K562 (cell line): ENCODE measurements around the gene METAP1D. TPM values are rescaled to one million over a fixed set of nuclear protein-coding genes. Genes with fewer than 3 reads are reported as not detected.

Source experiments
- ARHGAP35 ChIP-seq: fragments of 450-650 bp; IDR thresholded peaks from 2 replicates; pipeline ENCODE4 v1.6.1; 2018; ENCODE audit not compliant: partially characterized antibody
- E4F1 ChIP-seq: fragments of 250-450 bp; sonication (Bioruptor Pico); IDR thresholded peaks from 2 replicates; pipeline ENCODE4 v1.5.0; 2021; ENCODE audit warnings: mild to moderate bottlenecking, borderline replicate concordance
- ETV1 ChIP-seq: fragments of 450-650 bp; conservative IDR thresholded peaks from 2 replicates; pipeline ENCODE4 v1.6.1; 2016; ENCODE audit warnings: missing genetic modification characterization, control low read depth, low read depth, missing compliant biosample characterization
- NCOA2 ChIP-seq, 2 experiments: fragments of 450-650 bp; IDR thresholded peaks; 2 replicates each; pipeline ENCODE4 v1.6.1; 2018; ENCODE audit warnings: mild to moderate bottlenecking in 2 of 2, moderate library complexity in 1 of 2; ENCODE audit not compliant: partially characterized antibody in 2 of 2
- POLR2G ChIP-seq: fragments of 200-400 bp; formaldehyde crosslinking; IDR thresholded peaks from 2 replicates; pipeline ENCODE4 v1.6.1; 2017; ENCODE audit warnings: low read depth, mild to moderate bottlenecking, antibody characterized with exemption, low read length, moderate library complexity
- POU5F1 ChIP-seq: fragments of 150-350 bp; IDR thresholded peaks from 2 replicates; pipeline ENCODE4 v1.6.1; 2014; ENCODE audit warnings: borderline replicate concordance, low read length, low read depth, mild to moderate bottlenecking; ENCODE audit not compliant: partially characterized antibody
- PRPF4 ChIP-seq: fragments of 200-400 bp; formaldehyde crosslinking; IDR thresholded peaks from one replicate; pipeline ENCODE4 v1.6.1; 2017; ENCODE audit warnings: low read length, low read depth, mild to moderate bottlenecking; ENCODE audit not compliant: insufficient read depth, poor library complexity, severe bottlenecking
- SMAD1 ChIP-seq: fragments of 150-350 bp; IDR thresholded peaks from 2 replicates; pipeline ENCODE4 v1.6.1; 2014; ENCODE audit warnings: low read length, low read depth; ENCODE audit not compliant: partially characterized antibody
- TAF7 ChIP-seq: fragments of 450-650 bp; IDR thresholded peaks from 2 replicates; pipeline ENCODE4 v1.6.1; 2016; ENCODE audit warnings: missing genetic modification characterization, missing compliant biosample characterization
- ZNF121 ChIP-seq: sonication (generic); formaldehyde crosslinking; conservative IDR thresholded peaks from 2 replicates; pipeline ENCODE4 v1.8.0; 2022; ENCODE audit warnings: missing genetic modification reagents
- ZNF134 ChIP-seq: fragments of 250-450 bp; sonication (Bioruptor Pico); conservative IDR thresholded peaks from 2 replicates; pipeline ENCODE4 v1.4.0; 2020
- ZNF274 ChIP-seq: IDR thresholded peaks from 2 replicates; pipeline ENCODE4 v1.6.1; 2011; ENCODE audit warnings: low read depth, mild to moderate bottlenecking, low read length, moderate library complexity, borderline replicate concordance
- ZNF395 ChIP-seq: fragments of 200-800 bp; sonication (Bioruptor generic); IDR thresholded peaks from 2 replicates; pipeline ENCODE4 v1.6.1; 2017; ENCODE audit warnings: missing genetic modification characterization, missing compliant biosample characterization
- polyA plus RNA-seq, 8 experiments: library from polyadenylated mRNA; depleted of rRNA in 4 of 8; stranded (reverse) in 5 of 8; unstranded in 3 of 8; fragments of >200 nt; fragmentation: Nextera tagmentation in 2 of 8; fragmentation: Illumina TruSeq in 1 of 8; extraction: Ambion mirVana in 2 of 8; extraction: Trizol in 1 of 8; gene quantifications; 2 replicates each; pipeline versions ENCODE4 v1.2.1 to v1.2.3, GENCODE V29; 2011 to 2014; ENCODE audit warnings: inconsistent platforms in 1 of 8, missing spikeins in 1 of 8
- total RNA-seq, 7 experiments: library from RNA; depleted of rRNA in 6 of 7; stranded (reverse); fragments of >200 nt in 6 of 7; fragmentation: Illumina TruSeq in 2 of 7; extraction: Trizol in 2 of 7; gene quantifications; 2 replicates each; pipeline versions ENCODE4 v1.2.1 to v1.2.3, GENCODE V29; 2011 to 2021; ENCODE audit warnings: low replicate concordance in 1 of 7
- TF ChIP-seq, protein P1 (sequence below): fragments of 250-450 bp; sonication (Bioruptor Pico); IDR thresholded peaks from 2 replicates; pipeline ENCODE4 v1.5.0; 2022; ENCODE audit warnings: mild to moderate bottlenecking
- TF ChIP-seq, protein P2 (sequence below): fragments of 450-650 bp; IDR thresholded peaks from 2 replicates; pipeline ENCODE4 v1.6.1; 2018; ENCODE audit warnings: mild to moderate bottlenecking, low read depth; ENCODE audit not compliant: partially characterized antibody

The METAP1D gene
- total and polyA plus RNA-seq, 9 of the 15 experiments (the other 6 are each of a cell fraction or from before 2014, with no cell fraction given) = 8.0 to 23.4 (median 15.7) TPM

DNA sequence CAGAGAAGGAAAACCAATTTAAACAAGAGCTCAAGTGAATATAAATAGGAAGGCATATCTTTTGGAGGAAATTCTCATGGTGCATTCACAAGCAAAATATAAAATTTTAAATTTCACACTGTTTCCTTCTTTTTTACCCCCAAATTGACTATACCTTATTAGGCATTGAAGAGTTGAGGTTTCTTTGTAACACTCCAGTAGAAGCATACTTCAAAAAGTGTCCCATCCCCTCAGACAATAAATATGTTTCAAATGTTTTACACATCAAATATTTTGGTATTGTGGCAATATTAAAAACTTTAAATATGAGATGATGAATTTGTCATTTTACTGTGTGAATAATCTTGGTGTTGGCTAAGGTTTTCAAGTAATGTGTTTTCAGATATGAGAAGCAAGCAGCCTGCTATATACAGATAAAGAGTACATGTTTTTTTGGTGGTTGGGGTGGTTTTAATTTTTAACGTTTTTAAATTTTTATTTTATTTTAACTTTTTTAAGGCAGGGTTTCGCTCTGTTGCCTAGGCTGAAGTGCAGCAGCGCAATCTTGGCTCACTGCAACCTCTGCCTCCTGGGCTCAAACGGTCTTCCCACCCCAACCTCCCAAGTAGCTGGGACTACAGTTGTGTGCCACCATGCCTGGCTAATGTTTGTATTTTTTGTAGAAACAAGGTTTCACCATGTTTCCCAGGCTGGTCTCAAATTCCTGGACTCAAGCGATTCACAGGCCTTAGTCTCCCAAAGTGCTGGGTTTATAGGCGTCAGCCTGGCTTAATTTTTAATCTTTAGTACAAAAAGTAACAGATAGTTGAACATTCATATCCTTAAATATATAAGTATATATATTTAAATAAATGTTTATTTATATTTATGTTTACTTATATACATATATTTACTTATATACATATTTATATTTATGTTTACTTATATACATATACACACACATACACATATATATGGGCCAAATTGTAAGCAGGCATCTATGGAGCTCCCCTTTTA, 49.1 kb downstream of the METAP1D start (continued):
- TF ChIP-seq, protein P1, sequence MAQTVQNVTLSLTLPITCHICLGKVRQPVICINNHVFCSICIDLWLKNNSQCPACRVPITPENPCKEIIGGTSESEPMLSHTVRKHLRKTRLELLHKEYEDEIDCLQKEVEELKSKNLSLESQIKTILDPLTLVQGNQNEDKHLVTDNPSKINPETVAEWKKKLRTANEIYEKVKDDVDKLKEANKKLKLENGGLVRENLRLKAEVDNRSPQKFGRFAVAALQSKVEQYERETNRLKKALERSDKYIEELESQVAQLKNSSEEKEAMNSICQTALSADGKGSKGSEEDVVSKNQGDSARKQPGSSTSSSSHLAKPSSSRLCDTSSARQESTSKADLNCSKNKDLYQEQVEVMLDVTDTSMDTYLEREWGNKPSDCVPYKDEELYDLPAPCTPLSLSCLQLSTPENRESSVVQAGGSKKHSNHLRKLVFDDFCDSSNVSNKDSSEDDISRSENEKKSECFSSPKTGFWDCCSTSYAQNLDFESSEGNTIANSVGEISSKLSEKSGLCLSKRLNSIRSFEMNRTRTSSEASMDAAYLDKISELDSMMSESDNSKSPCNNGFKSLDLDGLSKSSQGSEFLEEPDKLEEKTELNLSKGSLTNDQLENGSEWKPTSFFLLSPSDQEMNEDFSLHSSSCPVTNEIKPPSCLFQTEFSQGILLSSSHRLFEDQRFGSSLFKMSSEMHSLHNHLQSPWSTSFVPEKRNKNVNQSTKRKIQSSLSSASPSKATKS (CRISPR knock-in tag) = no peak
- TF ChIP-seq ZNF274 (no peak), NCOA2 (IDR thresholded peaks at IDR 0.05; ENCODE audit: partially characterized antibody in 2 of 2) (no peak), ZNF121 (no peak), POLR2G (no peak), ARHGAP35 (no peak), ETV1 (tag) (no peak), SMAD1 (no peak), E4F1 (CRISPR knock-in tag) (no peak), ZNF395 (peak; percentile 12; the same call in 1 of the 2 replicates), ZNF134 (CRISPR knock-in tag) (0 out of 2 replicates have a peak, but pooled peaks have one; percentile 51), PRPF4 (no peak), TAF7 (tag) (no peak), POU5F1 (no peak)
- TF ChIP-seq, protein P2, sequence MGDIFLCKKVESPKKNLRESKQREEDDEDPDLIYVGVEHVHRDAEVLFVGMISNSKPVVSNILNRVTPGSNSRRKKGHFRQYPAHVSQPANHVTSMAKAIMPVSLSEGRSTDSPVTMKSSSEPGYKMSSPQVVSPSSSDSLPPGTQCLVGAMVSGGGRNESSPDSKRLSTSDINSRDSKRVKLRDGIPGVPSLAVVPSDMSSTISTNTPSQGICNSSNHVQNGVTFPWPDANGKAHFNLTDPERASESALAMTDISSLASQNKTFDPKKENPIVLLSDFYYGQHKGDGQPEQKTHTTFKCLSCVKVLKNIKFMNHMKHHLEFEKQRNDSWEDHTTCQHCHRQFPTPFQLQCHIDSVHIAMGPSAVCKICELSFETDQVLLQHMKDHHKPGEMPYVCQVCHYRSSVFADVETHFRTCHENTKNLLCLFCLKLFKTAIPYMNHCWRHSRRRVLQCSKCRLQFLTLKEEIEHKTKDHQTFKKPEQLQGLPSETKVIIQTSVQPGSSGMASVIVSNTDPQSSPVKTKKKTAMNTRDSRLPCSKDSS = no peak
